HL-60 (cell line): Measurements from ENCODE around the gene NPAS2.

Source experiments
- DNase-seq, 2 experiments: peaks; one replicate each; pipeline ENCODE4 v3.0.0-alpha.2; 2010 to 2020; ENCODE audit warnings: low read depth in 1 of 2, low spot score in 1 of 2
- H3K27ac ChIP-seq: fragments of 250-450 bp; sonication (Bioruptor Pico); replicated peaks from 2 replicates; pipeline ENCODE4 v1.5.1; 2020; ENCODE audit warnings: mild to moderate bottlenecking, moderate library complexity
- H3K27me3 ChIP-seq: fragments of 250-450 bp; sonication (Bioruptor Pico); 2 replicates; pipeline ENCODE4 v1.5.1; 2021; ENCODE audit warnings: mild to moderate bottlenecking, moderate library complexity; ENCODE audit not compliant: insufficient read depth, poor library complexity, severe bottlenecking
- H3K4me3 ChIP-seq: replicated peaks from 2 replicates; pipeline ENCODE4 v1.5.1; 2011; ENCODE audit warnings: mild to moderate bottlenecking, control low read depth, low read length; ENCODE audit not compliant: insufficient read depth
- GABPA ChIP-seq: IDR thresholded peaks from 2 replicates; pipeline ENCODE4 v1.6.1; 2012; ENCODE audit warnings: low read depth
- POLR2AphosphoS5 ChIP-seq: IDR thresholded peaks from 2 replicates; pipeline ENCODE4 v1.6.1; 2012; ENCODE audit warnings: low read depth
- SPI1 ChIP-seq: IDR thresholded peaks from 2 replicates; pipeline ENCODE4 v1.6.1; 2012; ENCODE audit warnings: low read depth, mild to moderate bottlenecking, borderline replicate concordance
- TF ChIP-seq, protein P1 (sequence below): IDR thresholded peaks from 2 replicates; pipeline ENCODE4 v1.6.1; 2012; ENCODE audit warnings: low read depth; ENCODE audit not compliant: insufficient replicate concordance
- TF ChIP-seq, protein P2 (sequence below): IDR thresholded peaks from one replicate; pipeline ENCODE4 v1.5.1; 2011; ENCODE audit warnings: low read length, control low read depth, inconsistent platforms; ENCODE audit not compliant: insufficient read depth

NPAS2 gene

DNA sequence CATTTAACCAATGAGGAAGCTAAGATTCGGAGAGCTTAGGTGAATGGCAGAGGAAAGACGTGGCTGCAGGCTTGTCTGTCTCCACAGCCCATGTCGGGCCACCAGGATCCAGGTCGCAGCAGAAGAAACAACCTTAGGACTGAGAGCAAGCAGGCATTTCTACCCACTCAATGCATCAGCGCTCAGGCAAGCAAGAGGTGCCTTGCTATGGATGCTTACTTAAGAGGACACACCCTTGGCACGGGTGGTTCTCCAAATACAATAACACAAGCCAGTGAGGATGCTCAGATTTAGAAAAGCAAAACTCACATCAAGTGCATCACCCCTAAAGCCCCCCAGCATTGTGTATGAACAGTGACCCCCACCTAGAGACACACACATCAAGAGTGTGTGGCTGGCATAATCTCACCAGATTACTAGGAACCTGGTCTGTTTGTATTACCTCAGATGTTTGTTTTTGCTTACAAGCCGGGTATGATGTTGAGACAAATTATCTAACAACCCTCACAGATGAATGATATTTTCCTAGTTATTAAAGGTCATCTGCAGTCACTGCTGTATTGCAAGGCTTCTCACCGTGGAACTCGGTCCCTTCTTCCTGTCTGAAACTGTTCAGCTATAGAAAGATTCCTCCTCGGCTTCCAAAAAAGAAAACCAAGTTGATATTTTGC lies 34.2 kb upstream of the NPAS2 start:
- no peak for DNase-seq
- no peak overlapping the region for H3K27ac ChIP-seq
- TF ChIP-seq, protein P1, sequence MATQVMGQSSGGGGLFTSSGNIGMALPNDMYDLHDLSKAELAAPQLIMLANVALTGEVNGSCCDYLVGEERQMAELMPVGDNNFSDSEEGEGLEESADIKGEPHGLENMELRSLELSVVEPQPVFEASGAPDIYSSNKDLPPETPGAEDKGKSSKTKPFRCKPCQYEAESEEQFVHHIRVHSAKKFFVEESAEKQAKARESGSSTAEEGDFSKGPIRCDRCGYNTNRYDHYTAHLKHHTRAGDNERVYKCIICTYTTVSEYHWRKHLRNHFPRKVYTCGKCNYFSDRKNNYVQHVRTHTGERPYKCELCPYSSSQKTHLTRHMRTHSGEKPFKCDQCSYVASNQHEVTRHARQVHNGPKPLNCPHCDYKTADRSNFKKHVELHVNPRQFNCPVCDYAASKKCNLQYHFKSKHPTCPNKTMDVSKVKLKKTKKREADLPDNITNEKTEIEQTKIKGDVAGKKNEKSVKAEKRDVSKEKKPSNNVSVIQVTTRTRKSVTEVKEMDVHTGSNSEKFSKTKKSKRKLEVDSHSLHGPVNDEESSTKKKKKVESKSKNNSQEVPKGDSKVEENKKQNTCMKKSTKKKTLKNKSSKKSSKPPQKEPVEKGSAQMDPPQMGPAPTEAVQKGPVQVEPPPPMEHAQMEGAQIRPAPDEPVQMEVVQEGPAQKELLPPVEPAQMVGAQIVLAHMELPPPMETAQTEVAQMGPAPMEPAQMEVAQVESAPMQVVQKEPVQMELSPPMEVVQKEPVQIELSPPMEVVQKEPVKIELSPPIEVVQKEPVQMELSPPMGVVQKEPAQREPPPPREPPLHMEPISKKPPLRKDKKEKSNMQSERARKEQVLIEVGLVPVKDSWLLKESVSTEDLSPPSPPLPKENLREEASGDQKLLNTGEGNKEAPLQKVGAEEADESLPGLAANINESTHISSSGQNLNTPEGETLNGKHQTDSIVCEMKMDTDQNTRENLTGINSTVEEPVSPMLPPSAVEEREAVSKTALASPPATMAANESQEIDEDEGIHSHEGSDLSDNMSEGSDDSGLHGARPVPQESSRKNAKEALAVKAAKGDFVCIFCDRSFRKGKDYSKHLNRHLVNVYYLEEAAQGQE = no peak
- TF ChIP-seq SPI1 = no peak
- TF ChIP-seq, protein P2, sequence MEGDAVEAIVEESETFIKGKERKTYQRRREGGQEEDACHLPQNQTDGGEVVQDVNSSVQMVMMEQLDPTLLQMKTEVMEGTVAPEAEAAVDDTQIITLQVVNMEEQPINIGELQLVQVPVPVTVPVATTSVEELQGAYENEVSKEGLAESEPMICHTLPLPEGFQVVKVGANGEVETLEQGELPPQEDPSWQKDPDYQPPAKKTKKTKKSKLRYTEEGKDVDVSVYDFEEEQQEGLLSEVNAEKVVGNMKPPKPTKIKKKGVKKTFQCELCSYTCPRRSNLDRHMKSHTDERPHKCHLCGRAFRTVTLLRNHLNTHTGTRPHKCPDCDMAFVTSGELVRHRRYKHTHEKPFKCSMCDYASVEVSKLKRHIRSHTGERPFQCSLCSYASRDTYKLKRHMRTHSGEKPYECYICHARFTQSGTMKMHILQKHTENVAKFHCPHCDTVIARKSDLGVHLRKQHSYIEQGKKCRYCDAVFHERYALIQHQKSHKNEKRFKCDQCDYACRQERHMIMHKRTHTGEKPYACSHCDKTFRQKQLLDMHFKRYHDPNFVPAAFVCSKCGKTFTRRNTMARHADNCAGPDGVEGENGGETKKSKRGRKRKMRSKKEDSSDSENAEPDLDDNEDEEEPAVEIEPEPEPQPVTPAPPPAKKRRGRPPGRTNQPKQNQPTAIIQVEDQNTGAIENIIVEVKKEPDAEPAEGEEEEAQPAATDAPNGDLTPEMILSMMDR = no peak
- TF ChIP-seq GABPA = no peak
- TF ChIP-seq POLR2AphosphoS5 = no peak
- H3K4me3 ChIP-seq = no peak overlapping the region
- no peaks in the 10 kb centered on the region for H3K27me3 ChIP-seq

DNA sequence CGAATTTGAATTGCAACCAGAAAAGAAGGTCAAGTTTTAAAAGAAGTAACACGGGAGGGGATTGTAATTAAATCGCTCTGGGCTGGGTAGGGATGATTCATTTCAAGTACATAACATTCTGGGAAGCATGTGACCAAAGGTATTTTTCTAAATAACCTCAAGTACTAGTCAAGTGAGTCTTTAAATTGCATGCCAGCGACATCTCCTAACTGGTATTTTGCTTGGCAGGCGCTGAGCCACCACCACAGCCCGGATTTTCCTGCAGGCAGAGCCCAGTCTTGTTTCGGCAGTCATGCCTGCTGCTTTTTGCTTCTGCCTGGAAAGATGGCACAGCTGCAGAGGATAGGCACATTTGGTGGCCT lies 33.7 kb upstream of the NPAS2 start:
- Histone ChIP-seq H3K27ac (no peak overlapping the region), H3K4me3 (no peak overlapping the region), H3K27me3 (no peaks in the 10 kb centered on the region)
- TF ChIP-seq POLR2AphosphoS5 = no peak
- TF ChIP-seq, protein P2 = no peak
- TF ChIP-seq GABPA = no peak
- TF ChIP-seq, protein P1 = no peak
- TF ChIP-seq SPI1 = no peak
- no peak for DNase-seq

GRCh38 chr2:100786985-100787384 lies 33.0 kb upstream of the NPAS2 start:
- Histone ChIP-seq H3K27ac (no peak overlapping the region), H3K4me3 (no peak overlapping the region), H3K27me3 (no peaks in the 10 kb centered on the region)
- no peak for DNase-seq
- TF ChIP-seq, protein P1 = no peak
- TF ChIP-seq POLR2AphosphoS5 (no peak), GABPA (no peak), SPI1 (no peak)
- TF ChIP-seq, protein P2 = no peak
